Measurements from ENCODE around the gene MYH1.

The MYH1 gene

DNA sequence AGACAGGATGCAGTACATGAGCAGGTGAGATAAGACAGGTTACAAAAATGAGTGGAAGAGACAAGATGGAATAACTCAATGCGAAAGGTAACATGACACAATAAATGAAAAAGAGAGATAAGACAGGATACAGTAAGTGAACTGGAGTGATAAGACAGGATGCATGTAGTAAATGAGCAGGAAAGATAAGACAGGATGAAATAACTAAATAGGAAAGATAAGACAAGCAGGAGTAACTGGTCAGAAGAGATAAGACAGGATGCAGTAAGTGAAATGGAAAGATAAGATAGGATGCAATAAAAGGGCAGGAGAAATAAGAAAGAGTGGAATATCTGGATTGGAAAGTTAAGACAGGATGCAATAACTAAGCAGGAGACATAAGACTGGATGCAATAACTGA lies 40.6 kb downstream of the MYH1 start:
- no peak for DNase-seq

DNA sequence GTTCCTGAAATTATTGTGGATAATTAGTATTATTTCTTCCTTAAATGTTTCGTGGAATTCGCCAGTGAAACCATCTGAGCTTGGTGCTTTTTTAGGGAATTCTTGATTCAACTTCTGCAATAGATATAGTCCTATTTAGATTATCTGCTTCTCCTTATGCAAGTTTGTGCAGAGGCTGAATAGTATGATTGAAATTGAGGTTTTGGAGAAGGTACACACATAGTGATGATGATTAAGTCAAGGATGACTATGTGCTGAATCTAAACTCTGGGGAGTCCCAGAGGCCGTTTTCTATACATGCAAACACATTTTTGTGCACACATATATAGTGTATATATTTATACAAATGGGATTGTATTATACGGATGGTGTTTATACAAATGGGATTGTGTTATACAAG lies 43.8 kb downstream of the MYH1 start:
- DNase-seq, result no peak

GRCh38 chr17:10471858-10472257 lies 46.5 kb downstream of the MYH1 start:
- peak in 1 of 3 donors; percentile 2 for DNase-seq

DNA sequence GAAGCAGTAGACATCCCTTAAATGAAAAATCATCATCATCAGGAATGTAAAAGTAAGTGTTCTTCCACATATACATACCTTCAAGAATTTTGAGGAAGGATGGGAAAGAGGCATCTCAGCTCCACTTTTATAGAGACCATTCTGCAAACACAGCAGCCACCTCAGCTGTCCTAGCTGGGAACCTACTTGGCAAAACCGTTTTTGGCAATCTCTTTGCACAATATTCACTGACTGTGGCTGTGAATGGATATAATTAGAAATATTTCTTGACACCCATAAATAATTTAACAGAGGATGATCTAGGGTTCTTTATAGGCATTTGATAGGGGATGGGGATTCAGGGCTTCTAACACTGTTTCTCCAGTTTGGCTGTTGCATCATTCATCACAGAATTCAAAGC lies 48.9 kb downstream of the MYH1 start, which contains the start of gene MYH4:
Gene MYH4 (minus strand): TSS at position 101 of the 400 bp plus-strand sequence. CDS start 2,814 bp downstream, outside the sequence.
- DNase-seq, result no peak

GRCh38 chr17:10463402-10463801 lies 54.9 kb downstream of the MYH1 start:
- DNase-seq, result no peak

DNA sequence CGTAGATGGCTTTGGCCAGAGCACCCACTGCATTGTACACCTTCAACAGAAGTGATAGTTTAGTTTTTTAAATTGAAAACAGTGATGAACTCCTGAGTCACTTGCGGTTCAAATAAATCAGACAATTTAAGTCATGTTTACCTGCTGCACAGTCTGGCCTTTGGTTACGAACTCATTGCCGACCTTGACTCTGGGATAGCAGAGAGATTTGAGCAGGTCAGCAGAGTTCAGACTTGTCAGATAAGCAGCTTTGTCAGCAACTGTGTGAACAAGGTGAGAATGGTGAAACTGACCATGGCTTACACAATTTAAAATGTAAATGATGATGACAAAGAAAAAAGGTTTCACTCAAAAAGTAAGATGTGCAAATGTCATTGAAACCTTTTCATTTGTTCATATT lies 58.3 kb downstream of the MYH1 start:
- DNase-seq, result no peak

GRCh38 chr17:10458701-10459100 lies 59.6 kb downstream of the MYH1 start:
- DNase-seq, result no peak

- DNase-seq, result no peak
Measured at GRCh38 chr17:10457952-10458351, 60.4 kb downstream of the MYH1 start.

- peak in 2 of 3 donors; percentile 3 to 15 for DNase-seq
Measured at GRCh38 chr17:10447026-10447931, 71.1 kb downstream of the MYH1 start.

Measured in suppressor macrophage treated with lipopolysaccharide for 1 hour (primary cell).